Omental fat pad (tissue), 4 donors: ENCODE results near the gene MIX23. TPM values are rescaled to one million over a fixed set of nuclear protein-coding genes. Genes with fewer than 3 reads are reported as not detected.

ENCODE experiments used
- ATAC-seq: fragments of 150-250 bp; one replicate; pipeline ENCODE4 v1.9.1; 2016; ENCODE audit warnings: mild to moderate bottlenecking, moderate library complexity; ENCODE audit not compliant: low FRiP score
- DNase-seq: peaks from one replicate; pipeline ENCODE4 v3.0.0-alpha.2; 2019; ENCODE audit warnings: low spot score
- small RNA-seq: library from RNA; depleted of rRNA; stranded (forward); fragments of <200 nt; gene quantifications from one replicate; pipeline ENCODE3, GENCODE V24; 2016
- total RNA-seq, 4 donors: library from RNA; depleted of rRNA; stranded (reverse); fragments of >200 nt; gene quantifications; one replicate each; pipeline ENCODE4 v1.1.0, GENCODE V29; 2016
- TF ChIP-seq, protein P1 (sequence below), 3 donors: fragments of 450-650 bp; IDR thresholded peaks; one replicate each; pipeline ENCODE4 v1.5.1; 2016 to 2017; ENCODE audit warnings: antibody characterized with exemption in 3 of 3, mild to moderate bottlenecking in 3 of 3, moderate library complexity in 2 of 3

Gene MIX23
- total RNA-seq, 4 donors from 2014 or later = 12.9 to 21.6 (median 17.0) TPM

GRCh38 chr3:122316368-122316767, 66.7 kb downstream of the MIX23 start:
- TF ChIP-seq, protein P1, sequence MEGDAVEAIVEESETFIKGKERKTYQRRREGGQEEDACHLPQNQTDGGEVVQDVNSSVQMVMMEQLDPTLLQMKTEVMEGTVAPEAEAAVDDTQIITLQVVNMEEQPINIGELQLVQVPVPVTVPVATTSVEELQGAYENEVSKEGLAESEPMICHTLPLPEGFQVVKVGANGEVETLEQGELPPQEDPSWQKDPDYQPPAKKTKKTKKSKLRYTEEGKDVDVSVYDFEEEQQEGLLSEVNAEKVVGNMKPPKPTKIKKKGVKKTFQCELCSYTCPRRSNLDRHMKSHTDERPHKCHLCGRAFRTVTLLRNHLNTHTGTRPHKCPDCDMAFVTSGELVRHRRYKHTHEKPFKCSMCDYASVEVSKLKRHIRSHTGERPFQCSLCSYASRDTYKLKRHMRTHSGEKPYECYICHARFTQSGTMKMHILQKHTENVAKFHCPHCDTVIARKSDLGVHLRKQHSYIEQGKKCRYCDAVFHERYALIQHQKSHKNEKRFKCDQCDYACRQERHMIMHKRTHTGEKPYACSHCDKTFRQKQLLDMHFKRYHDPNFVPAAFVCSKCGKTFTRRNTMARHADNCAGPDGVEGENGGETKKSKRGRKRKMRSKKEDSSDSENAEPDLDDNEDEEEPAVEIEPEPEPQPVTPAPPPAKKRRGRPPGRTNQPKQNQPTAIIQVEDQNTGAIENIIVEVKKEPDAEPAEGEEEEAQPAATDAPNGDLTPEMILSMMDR (IDR thresholded peaks at IDR 0.05) = no peak
- DNase-seq (no peak), ATAC-seq (no peak)

DNA sequence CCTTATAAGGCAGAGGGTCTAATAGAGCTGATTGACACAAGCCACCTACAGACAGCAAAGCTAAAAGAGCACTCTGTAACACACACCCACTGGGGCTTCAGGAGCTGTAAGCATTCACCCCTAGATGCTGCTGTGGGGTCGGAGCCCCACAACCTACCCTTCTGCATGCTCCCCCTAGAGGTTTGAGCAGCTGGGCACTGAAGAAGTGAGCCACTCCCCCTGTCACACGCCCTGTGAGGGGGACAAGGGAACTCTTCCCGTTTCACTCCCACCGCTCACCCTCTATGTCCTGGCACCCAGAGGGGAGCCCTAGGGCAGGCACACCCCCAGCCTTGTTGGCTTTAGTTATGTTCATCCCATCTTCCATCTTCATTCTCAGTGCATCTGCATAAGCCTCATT, 67.4 kb downstream of the MIX23 start:
- TF ChIP-seq, protein P1 (IDR thresholded peaks at IDR 0.05) = no peak
- no peak for ATAC-seq
- no peak for DNase-seq

GRCh38 chr3:122314228-122314876, 68.7 kb downstream of the MIX23 start:
- no peak for DNase-seq
- peak; percentile 22 for ATAC-seq
- TF ChIP-seq, protein P1 (IDR thresholded peaks at IDR 0.05) = no peak

- TF ChIP-seq, protein P1 (IDR thresholded peaks at IDR 0.05) = no peak
- DNase-seq = no peak
- peak; percentile 52 for ATAC-seq
Observed at GRCh38 chr3:122313281-122313680, 69.8 kb downstream of the MIX23 start.

DNA sequence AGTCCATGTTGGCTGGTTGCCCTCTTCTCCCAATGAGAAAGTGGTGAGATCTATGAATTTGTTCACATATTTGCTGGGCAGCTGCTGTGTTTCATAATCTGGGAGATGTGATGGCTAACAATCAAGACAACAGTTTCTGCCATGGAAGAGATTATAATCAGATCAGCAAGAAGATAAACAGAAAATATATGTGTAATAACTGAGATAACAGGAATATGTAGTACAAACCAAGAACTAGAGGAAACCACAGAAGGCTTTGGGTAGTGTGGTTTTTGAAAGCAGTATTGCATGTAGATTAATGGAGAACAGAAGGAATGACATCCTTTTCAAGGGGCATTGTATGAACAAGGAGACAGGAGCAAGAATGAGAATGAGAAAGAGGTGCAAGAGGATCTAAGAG, 70.2 kb downstream of the MIX23 start:
- TF ChIP-seq, protein P1 (IDR thresholded peaks at IDR 0.05) = no peak
- ATAC-seq = no peak

DNA sequence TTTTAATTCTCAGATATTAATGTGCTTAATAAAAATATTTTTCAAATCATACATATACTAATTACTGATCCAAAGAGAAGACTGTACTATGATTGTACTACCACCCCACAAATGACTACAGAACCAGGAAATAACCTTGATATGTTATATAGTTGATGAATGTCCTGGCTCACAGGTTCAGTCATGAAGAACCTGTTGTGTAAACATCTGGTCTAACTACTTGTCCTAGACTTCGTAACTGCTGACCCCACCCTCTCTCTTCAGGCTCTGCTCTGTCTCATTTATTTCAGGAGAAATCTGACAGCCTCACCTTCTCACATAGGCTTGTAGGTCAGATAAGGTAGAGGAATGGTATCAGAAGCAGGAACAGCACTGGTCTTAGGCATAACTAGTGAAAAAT, 72.7 kb downstream of the MIX23 start:
- DNase-seq (no peak), ATAC-seq (no peak)
- TF ChIP-seq, protein P1 (IDR thresholded peaks at IDR 0.05) = no peak

More for the DNA sequence above, 70.2 kb downstream of the MIX23 start:
- no peak for DNase-seq

Small RNA genes within 50 kb of the gene (small RNA-seq; reads per million reads assigned to genes)
- gene AC083798.1 = not detected

Other genes starting within 250 kb of the MIX23 start
- not detected for gene CASR, start 199.6 kb downstream of the MIX23 start, total RNA-seq
- 1 to 10 TPM; 2.7 to 9.1 (median 6.3) TPM for gene CSTA, start 58.0 kb downstream of the MIX23 start, total RNA-seq
- gene FAM162A, start 951 bp upstream of the MIX23 start, total RNA-seq = 10 to 100 TPM; 16.8 to 34.6 (median 24.0) TPM
- 1 to 10 TPM; 3.0 to 6.6 (median 3.4) TPM for gene WDR5B, start 32.8 kb upstream of the MIX23 start, total RNA-seq
- gene KPNA1, start 131.7 kb upstream of the MIX23 start, total RNA-seq = 10 to 100 TPM; 31.1 to 60.8 (median 46.7) TPM
- 10 to 100 TPM; 19.0 to 84.0 (median 26.1) TPM for gene PARP9, start 181.1 kb upstream of the MIX23 start, total RNA-seq
- gene DTX3L, start 181.1 kb upstream of the MIX23 start, total RNA-seq = 10 to 100 TPM; 24.0 to 60.2 (median 38.0) TPM
- gene PARP15, start 194.4 kb upstream of the MIX23 start, total RNA-seq = 1 to 10 TPM; 3.3 to 6.8 (median 4.2) TPM